H1 (cell line): ENCODE measurements around the gene FAM151A. TPM values are rescaled to one million over a fixed set of nuclear protein-coding genes. Genes with fewer than 3 reads are reported as not detected.

Experiments used
- CTCF ChIA-PET: fragments of 300-600 bp; sonication (Branson Sonifier 250); formaldehyde crosslinking; loops from one replicate; lab custom pipeline; 2021; ENCODE audit not compliant: partially characterized antibody; lab: Charles Lee
- POLR2A ChIA-PET: fragments of 300-600 bp; sonication (Branson Sonifier 250); formaldehyde crosslinking; loops from one replicate; lab custom pipeline; 2021; ENCODE audit warnings: inconsistent platforms; ENCODE audit not compliant: partially characterized antibody; lab: Charles Lee
- DNase-seq, 2 experiments: peaks; one replicate each; pipeline versions ENCODE4 v3.0.0 to v3.0.0-alpha.2; 2010 to 2022; ENCODE audit warnings: low spot score in 2 of 2, low read depth in 1 of 2, mixed read lengths in 1 of 2
- FAIRE-seq: peaks from 2 replicates; lab custom pipeline; 2011; peaks lifted over from hg19 to GRCh38; lab: Jason Lieb, UNC
- H2AFZ ChIP-seq: 2 replicates; pipeline ENCODE4 v1.8.1; 2012; ENCODE audit warnings: low read length, inconsistent platforms
- H2AK5ac ChIP-seq: 2 replicates; pipeline ENCODE4 v1.6.1; 2013; ENCODE audit warnings: low read depth, low read length
- H2BK120ac ChIP-seq: replicated peaks from 2 replicates; pipeline ENCODE3; 2013; ENCODE audit warnings: low read depth, low read length, inconsistent platforms
- H2BK12ac ChIP-seq: 2 replicates; pipeline ENCODE4 v1.6.1; 2013; ENCODE audit warnings: low read depth, low read length
- H2BK15ac ChIP-seq: 2 replicates; pipeline ENCODE4 v1.6.1; 2013; ENCODE audit warnings: low read length
- H2BK20ac ChIP-seq: 2 replicates; pipeline ENCODE4 v1.6.1; 2013; ENCODE audit warnings: low read length
- H2BK5ac ChIP-seq: 2 replicates; pipeline ENCODE4 v1.6.1; 2013; ENCODE audit warnings: low read depth, low read length
- H3K14ac ChIP-seq: 2 replicates; pipeline ENCODE4 v1.6.1; 2013; ENCODE audit warnings: inconsistent platforms; ENCODE audit not compliant: insufficient read length
- H3K18ac ChIP-seq: 2 replicates; pipeline ENCODE4 v1.6.1; 2013; ENCODE audit warnings: low read length; ENCODE audit errors: extremely low read depth
- H3K23ac ChIP-seq: 2 replicates; pipeline ENCODE4 v1.6.1; 2013; ENCODE audit warnings: inconsistent platforms; ENCODE audit not compliant: insufficient read length
- H3K23me2 ChIP-seq: 2 replicates; pipeline ENCODE4 v1.6.1; 2013; ENCODE audit warnings: low read depth, low read length
- H3K27ac ChIP-seq: 2 replicates; pipeline ENCODE4 v1.6.1; 2011; ENCODE audit warnings: low read depth, low read length, inconsistent platforms
- H3K27me3 ChIP-seq, 4 experiments: replicated peaks in 1 of 4; 1 replicate in 1 of 4; 2 replicates in 3 of 4; pipeline versions ENCODE4 v1.6.1 to v1.8.1; 2011 to 2013; ENCODE audit warnings: low read length in 3 of 4, mild to moderate bottlenecking in 3 of 4, inconsistent platforms in 2 of 4, mixed read lengths in 2 of 4, moderate library complexity in 1 of 4; ENCODE audit not compliant: control insufficient read depth in 3 of 4, insufficient read depth in 3 of 4; ENCODE audit errors: extremely low read depth in 1 of 4
- H3K36me3 ChIP-seq, 4 experiments: 2 replicates each; pipeline versions ENCODE4 v1.6.1 to v1.8.1; 2011 to 2013; ENCODE audit warnings: mild to moderate bottlenecking in 4 of 4, low read length in 3 of 4, moderate library complexity in 2 of 4, control low read depth in 1 of 4, inconsistent platforms in 1 of 4; ENCODE audit not compliant: insufficient read depth in 4 of 4, control insufficient read depth in 2 of 4
- H3K4ac ChIP-seq: replicated peaks from 2 replicates; pipeline ENCODE3; 2013; ENCODE audit warnings: low read length, low read depth, mixed read lengths, inconsistent platforms; ENCODE audit not compliant: insufficient read length
- H3K4me1 ChIP-seq, 4 experiments: replicated peaks in 1 of 4; 1 replicate in 1 of 4; 2 replicates in 3 of 4; pipeline versions ENCODE4 v1.6.1 to v1.8.1; 2011 to 2013; ENCODE audit warnings: low read length in 3 of 4, inconsistent platforms in 2 of 4, mixed read lengths in 1 of 4; ENCODE audit not compliant: insufficient read depth in 4 of 4, control insufficient read depth in 3 of 4
- H3K4me2 ChIP-seq, 2 experiments: 2 replicates each; pipeline versions ENCODE4 v1.6.1 to v1.8.1; 2011 to 2013; ENCODE audit warnings: low read depth in 2 of 2, low read length in 2 of 2, control low read depth in 1 of 2, inconsistent platforms in 1 of 2, mild to moderate bottlenecking in 1 of 2; ENCODE audit not compliant: insufficient read depth in 1 of 2
- H3K4me3 ChIP-seq, 4 experiments: fragments of 200-600, 300-600 bp in 1 of 4; sonication (generic), shearing (Covaris generic), sonication (Bioruptor Twin) in 1 of 4; 2 replicates each; pipeline versions ENCODE4 v1.5.1 to v1.8.1; 2011 to 2016; ENCODE audit warnings: low read length in 4 of 4, low read depth in 3 of 4, control low read depth in 2 of 4, inconsistent platforms in 2 of 4, mild to moderate bottlenecking in 2 of 4, mixed read lengths in 1 of 4, moderate library complexity in 1 of 4; ENCODE audit not compliant: insufficient read depth in 2 of 4; ENCODE audit errors: extremely low read depth in 1 of 4
- H3K56ac ChIP-seq: replicated peaks from 2 replicates; pipeline ENCODE3; 2013; ENCODE audit warnings: low read depth, mild to moderate bottlenecking, mixed read lengths, low read length, inconsistent platforms; ENCODE audit not compliant: insufficient read length
- H3K79me1 ChIP-seq: 2 replicates; pipeline ENCODE4 v1.6.1; 2013; ENCODE audit warnings: low read depth, low read length, control low read depth
- H3K79me2 ChIP-seq, 2 experiments: 2 replicates each; pipeline versions ENCODE4 v1.6.1 to v1.8.1; 2012 to 2013; ENCODE audit warnings: low read length in 2 of 2, mild to moderate bottlenecking in 2 of 2, inconsistent platforms in 1 of 2; ENCODE audit not compliant: insufficient read depth in 2 of 2, control insufficient read depth in 1 of 2
- H3K9ac ChIP-seq, 4 experiments: replicated peaks in 1 of 4; 1 replicate in 1 of 4; 2 replicates in 3 of 4; pipeline versions ENCODE4 v1.6.1 to v1.8.1; 2011 to 2013; ENCODE audit warnings: low read depth in 3 of 4, low read length in 3 of 4, control low read depth in 2 of 4, mild to moderate bottlenecking in 2 of 4, moderate library complexity in 2 of 4, inconsistent platforms in 1 of 4; ENCODE audit errors: extremely low read depth in 1 of 4
- H3K9me3 ChIP-seq, 2 experiments: 2 replicates each; pipeline versions ENCODE4 v1.6.1 to v1.8.1; 2012 to 2013; ENCODE audit warnings: mild to moderate bottlenecking in 2 of 2, moderate library complexity in 2 of 2, control low read depth in 1 of 2, inconsistent platforms in 1 of 2, low read depth in 1 of 2, low read length in 1 of 2, mixed read lengths in 1 of 2; ENCODE audit not compliant: insufficient read depth in 2 of 2
- H4K20me1 ChIP-seq, 2 experiments: replicated peaks in 1 of 2; 2 replicates each; pipeline versions ENCODE3 to v1.8.1; 2011 to 2013; ENCODE audit warnings: inconsistent platforms in 2 of 2, low read length in 2 of 2, mild to moderate bottlenecking in 1 of 2; ENCODE audit not compliant: insufficient read depth in 2 of 2, control insufficient read depth in 1 of 2
- H4K5ac ChIP-seq: 2 replicates; pipeline ENCODE4 v1.6.1; 2013; ENCODE audit warnings: low read length, low read depth, mixed read lengths, inconsistent platforms; ENCODE audit not compliant: insufficient read length
- H4K8ac ChIP-seq: 2 replicates; pipeline ENCODE4 v1.8.0; 2013; ENCODE audit warnings: mild to moderate bottlenecking, moderate library complexity, low read length, inconsistent platforms; ENCODE audit not compliant: insufficient read depth; ENCODE audit errors: extremely low read depth
- H4K91ac ChIP-seq: replicated peaks from 2 replicates; pipeline ENCODE3; 2013; ENCODE audit warnings: low read length, mixed read lengths, inconsistent platforms; ENCODE audit not compliant: insufficient read length
- POU5F1 ChIP-seq: IDR thresholded peaks from 2 replicates; pipeline ENCODE4 v1.6.1; 2011; ENCODE audit warnings: low read depth, mild to moderate bottlenecking, low read length, moderate library complexity
- WGBS, 2 experiments: shearing (Covaris generic) in 1 of 2; methylation state at CpG; one replicate each; pipeline versions ENCODE4 v1.1.6 to v1.1.7; 2013 to 2015; ENCODE audit warnings: low lambda C conversion rate in 2 of 2, mixed read lengths in 2 of 2, inconsistent platforms in 1 of 2, low coverage in 1 of 2, missing lambda C conversion rate in 1 of 2; ENCODE audit not compliant: insufficient replicate concordance in 2 of 2, insufficient coverage in 1 of 2, insufficient read length in 1 of 2; ENCODE audit errors: extremely low coverage in 1 of 2, missing lambda C conversion rate in 1 of 2; 5-methylcytosine and 5-hydroxymethylcytosine counted together
- long read RNA-seq, 2 experiments: library from RNA in 1 of 2; library from capped mRNA in 1 of 2; stranded (forward); transcript quantifications; one replicate each; pipeline ENCODE4 v2.0.0, GENCODE V29; 2021; ENCODE audit warnings: inconsistent platforms in 1 of 2
- polyA minus RNA-seq, 3 experiments: library from RNA; depleted of rRNA, polyadenylated mRNA; stranded (reverse); fragments of >200 nt; gene quantifications; 1 replicate in 2 of 3; 2 replicates in 1 of 3; pipeline ENCODE4 v1.2.3, GENCODE V29; 2011
- polyA plus RNA-seq, 7 experiments: library from polyadenylated mRNA; depleted of rRNA in 3 of 7; stranded (reverse) in 5 of 7; unstranded in 2 of 7; fragments of >200 nt in 5 of 7; fragments of 200-250 nt in 2 of 7; gene quantifications; 1 replicate in 5 of 7; 2 replicates in 1 of 7; 4 replicates in 1 of 7; pipeline versions ENCODE4 v1.2.1 to v1.2.3, GENCODE V29; 2011 to 2013; ENCODE audit warnings: missing spikeins in 2 of 7, mixed read lengths in 2 of 7
- total RNA-seq: library from RNA; stranded (reverse); fragmentation: NEBNext Ultra II Directional; extraction: Animal tissue kit (Norgen Biotek cat#: 25700); gene quantifications from 2 replicates; pipeline ENCODE4 v1.2.1, GENCODE V29; 2021

The FAM151A gene
- total RNA-seq (not detected in 2 replicates), polyA plus RNA-seq (2011; rRNA removed) (0.08 TPM in 1 of 2 replicates, not detected in the other), polyA minus RNA-seq (2011; rRNA and poly(A)+ RNA removed) (not detected in 2 replicates)
- polyA plus RNA-seq (2011; cell fraction: cytosol; rRNA removed): 0.08 TPM
- 0.07 TPM for polyA plus RNA-seq (2011; cell fraction: nucleus; rRNA removed)
- not detected in 4 replicates for polyA plus RNA-seq (2012, experiment 1 of 2)
- polyA plus RNA-seq (2012, experiment 2 of 2): not detected
- 0.08 TPM for polyA plus RNA-seq (2013, experiment 1 of 2)
- polyA plus RNA-seq (2013, experiment 2 of 2): 0.06 TPM
- polyA minus RNA-seq (2011; cell fraction: cytosol; rRNA and poly(A)+ RNA removed): not detected
- polyA minus RNA-seq (2011; cell fraction: nucleus; rRNA and poly(A)+ RNA removed): not detected
- long read RNA-seq, experiment 1: 0 reads
- long read RNA-seq, experiment 2: 0 reads

DNA sequence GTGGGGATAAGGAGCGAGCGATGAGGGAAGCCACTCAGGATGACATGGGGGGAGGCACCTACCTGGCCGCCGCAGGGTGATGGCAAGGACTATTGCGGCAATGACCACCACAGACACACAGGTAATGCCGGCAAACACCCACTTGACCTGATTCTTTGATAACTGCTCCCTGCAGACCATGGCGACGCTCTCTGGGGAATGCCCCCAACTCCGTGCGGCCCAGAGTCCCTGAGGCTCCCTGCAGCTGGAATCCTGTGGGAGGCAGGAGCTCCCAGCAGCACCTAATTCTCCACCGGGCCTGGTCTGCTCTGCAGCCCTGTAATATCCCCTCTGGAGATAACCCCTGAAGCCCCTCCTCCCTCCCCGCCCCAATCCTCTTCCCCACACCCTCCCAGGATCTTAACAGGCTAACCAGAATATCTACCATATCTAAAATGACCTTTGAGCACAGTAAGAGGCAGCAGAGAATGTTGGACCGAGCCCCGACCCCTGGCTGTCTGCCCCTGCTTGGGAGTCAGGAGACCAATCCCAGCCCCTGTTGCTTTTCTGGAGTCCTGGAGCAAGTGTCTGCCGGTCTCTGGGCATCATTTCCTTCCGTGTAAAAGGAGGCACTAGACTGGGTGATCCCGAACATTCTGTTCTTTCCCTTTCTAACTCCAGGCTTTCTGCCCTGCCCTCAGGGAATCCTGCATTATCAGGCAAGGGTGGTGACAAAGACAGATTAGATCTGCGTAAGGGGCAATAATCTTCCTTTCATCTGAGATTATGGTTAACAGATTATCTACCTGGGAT lies at the start of gene FAM151A:
Gene FAM151A (minus strand): TSS at position 310 of the 792 bp plus-strand sequence. CDS start 130 bp downstream, at position 180.
- Histone ChIP-seq H2BK15ac (no peak within 1 kb of the TSS), H3K4me2 (no peak within 1 kb of the TSS), H3K27me3 (no peaks in the 10 kb centered on the region; a peak in 1 of 7 replicates), H2BK20ac (no peak within 1 kb of the TSS), H2BK5ac (no peak within 1 kb of the TSS), H3K79me1 (no peaks in the 10 kb centered on the region), H3K79me2 (no peaks in the 10 kb centered on the region), H4K91ac (no peak within 1 kb of the TSS), H3K14ac (no peak within 1 kb of the TSS), H2BK120ac (no peak within 1 kb of the TSS), H3K9me3 (no peaks in the 10 kb centered on the region), H2BK12ac (no peak within 1 kb of the TSS), H3K36me3 (no peaks in the 10 kb centered on the region), H3K4me1 (peaks cover 0 to 4% (median 2%) of the 10 kb centered on the region in 4 experiments; a peak in 4 of 7 replicates), H2AFZ (no peak within 1 kb of the TSS), H4K20me1 (no peaks in the 10 kb centered on the region), H2AK5ac (no peak within 1 kb of the TSS), H4K8ac (no peak within 1 kb of the TSS), H3K56ac (no peak within 1 kb of the TSS)
- ChIA-PET POLR2A (interaction anchor here (1.2 kb wide), 1 partner anchor 58 kb away, joined by 3 read pairs; no protein-coding TSS in a partner anchor), CTCF (interaction anchor here (0.6 to 0.7 kb wide), 2 partner anchors 58 to 168 kb away, joined by 3 read pairs; no protein-coding TSS in a partner anchor)
- 86% methylated on average over 17 of the region's 18 CpGs; no CpG with 5 or more reads in 1 of the 2 experiments for WGBS, 2 experiments
- no peak for DNase-seq
- TF ChIP-seq POU5F1: no peak
- TF ChIP-seq, all 59 proteins: peak for 0
- H3K27ac ChIP-seq: no peak within 1 kb of the TSS
- H3K23ac ChIP-seq: no peak within 1 kb of the TSS
- H3K4ac ChIP-seq: no peak within 1 kb of the TSS
- H3K4me3 ChIP-seq: no peak within 1 kb of the TSS
- no peak within 1 kb of the TSS for H3K9ac ChIP-seq
- H3K23me2 ChIP-seq: no peaks in the 10 kb centered on the region
- no peak within 1 kb of the TSS for H4K5ac ChIP-seq
- no peak for FAIRE-seq
- H3K18ac ChIP-seq: no peak within 1 kb of the TSS
